HCT116 (cell line): ENCODE results near the gene SPTB. TPM values are rescaled to one million over a fixed set of nuclear protein-coding genes. Genes with fewer than 3 reads are reported as not detected.

ENCODE experiments used
- ATAC-seq: fragments of 200-7000 bp; cut with Tn5 transposase; 2 replicates; pipeline ENCODE4 v1.9.1; 2020; ENCODE audit warnings: mild to moderate bottlenecking, moderate library complexity
- BruUV-seq: library from RNA; stranded (reverse); fragments of 400-500 nt; replicated peaks from 2 replicates; lab custom pipeline; 2021; lab: Mats Ljungman, UMichigan
- CTCF ChIA-PET: fragments of 300-600 bp; sonication (Branson Sonifier 250); formaldehyde crosslinking; loops from one replicate; lab custom pipeline; 2021; ENCODE audit warnings: antibody characterized with exemption; lab: Charles Lee
- POLR2A ChIA-PET: fragments of 300-600, 350-600 bp; sonication (Branson Sonifier 250); formaldehyde crosslinking; loops from one replicate; lab custom pipeline; 2021; ENCODE audit warnings: antibody characterized with exemption; lab: Charles Lee
- RAD21 ChIA-PET, 2 experiments: fragments of 300-600 bp; sonication (Branson Sonifier 250); formaldehyde crosslinking; loops; one replicate each; lab custom pipeline; 2023; ENCODE audit warnings: low total read pairs in 2 of 2; ENCODE audit not compliant: uncharacterized antibody in 2 of 2, unreplicated experiment in 2 of 2, low non-redundant PET in 1 of 2; lab: Charles Lee
- DNase-seq: peaks from one replicate; pipeline ENCODE4 v3.0.0-alpha.2; 2010; ENCODE audit warnings: low read depth, low spot score
- H2AFZ ChIP-seq: fragments of 200-600 bp; shearing (Covaris generic), sonication (generic); 2 replicates; pipeline ENCODE4 v1.6.1; 2017; ENCODE audit warnings: low read depth, mixed run types, mixed read lengths, antibody characterized with exemption, low read length; ENCODE audit not compliant: poor library complexity, severe bottlenecking
- H3K27ac ChIP-seq: 2 replicates; pipeline ENCODE4 v1.5.1; 2012; ENCODE audit warnings: low read depth, low read length
- H3K27me3 ChIP-seq: fragments of 200-600 bp; sonication (generic); 2 replicates; pipeline ENCODE4 v1.6.1; 2016; ENCODE audit warnings: mixed run types, low read length, mixed read lengths; ENCODE audit not compliant: insufficient read depth
- H3K36me3 ChIP-seq, 2 experiments: fragments of 200-500 bp in 1 of 2; fragments of 200-600 bp in 1 of 2; sonication (Bioruptor generic) in 1 of 2; sonication (generic) in 1 of 2; 2 replicates each; pipeline versions ENCODE4 v1.5.1 to v1.6.1; 2014 to 2016; ENCODE audit warnings: low read length in 2 of 2, inconsistent platforms in 1 of 2, mixed read lengths in 1 of 2, mixed run types in 1 of 2; ENCODE audit not compliant: insufficient read depth in 2 of 2, control insufficient read depth in 1 of 2
- H3K4me1 ChIP-seq, 2 experiments: fragments of 200-600 bp in 1 of 2; sonication (generic) in 1 of 2; 2 replicates each; pipeline versions ENCODE4 v1.5.1 to v1.6.1; 2012 to 2017; ENCODE audit warnings: low read length in 2 of 2, inconsistent platforms in 1 of 2, mild to moderate bottlenecking in 1 of 2, mixed read lengths in 1 of 2, mixed run types in 1 of 2, moderate library complexity in 1 of 2; ENCODE audit not compliant: insufficient read depth in 2 of 2, control insufficient read depth in 1 of 2
- H3K4me2 ChIP-seq: fragments of 200-600 bp; sonication (generic); 2 replicates; pipeline ENCODE4 v1.6.1; 2017; ENCODE audit warnings: mixed run types, low read length, mixed read lengths
- H3K4me3 ChIP-seq, 2 experiments: fragments of 200-600 bp in 1 of 2; sonication (generic) in 1 of 2; replicated peaks in 1 of 2; 2 replicates each; pipeline ENCODE4 v1.5.1; 2011 to 2016; ENCODE audit warnings: low read length in 2 of 2, control low read depth in 1 of 2, low read depth in 1 of 2, mild to moderate bottlenecking in 1 of 2, mixed read lengths in 1 of 2, mixed run types in 1 of 2
- H3K79me2 ChIP-seq: fragments of 200-600 bp; sonication (generic); 2 replicates; pipeline ENCODE4 v1.6.1; 2017; ENCODE audit warnings: mild to moderate bottlenecking, mixed run types, low read length, moderate library complexity, mixed read lengths; ENCODE audit not compliant: insufficient read depth
- H3K9ac ChIP-seq: fragments of 200-600 bp; sonication (generic); 2 replicates; pipeline ENCODE4 v1.6.1; 2016; ENCODE audit warnings: low read length, mixed read lengths
- H3K9me2 ChIP-seq: fragments of 200-600 bp; sonication (generic), shearing (Covaris generic); 2 replicates; pipeline ENCODE4 v1.6.1; 2017; ENCODE audit warnings: mixed run types, mild to moderate bottlenecking, moderate library complexity; ENCODE audit not compliant: insufficient read depth
- H3K9me3 ChIP-seq, 2 experiments: fragments of 200-500 bp in 1 of 2; fragments of 200-600 bp in 1 of 2; sonication (Bioruptor generic) in 1 of 2; sonication (generic) in 1 of 2; 2 replicates each; pipeline ENCODE4 v1.6.1; 2014 to 2017; ENCODE audit warnings: low read length in 2 of 2, mixed read lengths in 2 of 2, inconsistent platforms in 1 of 2, low read depth in 1 of 2, mild to moderate bottlenecking in 1 of 2, mixed run types in 1 of 2, moderate library complexity in 1 of 2; ENCODE audit not compliant: control insufficient read depth in 1 of 2, insufficient read depth in 1 of 2
- H4K20me1 ChIP-seq: fragments of 200-600 bp; sonication (generic), shearing (Covaris generic); 2 replicates; pipeline ENCODE4 v1.6.1; 2017; ENCODE audit warnings: mixed run types, mild to moderate bottlenecking, moderate library complexity; ENCODE audit not compliant: insufficient read depth
- CBX3 ChIP-seq: IDR thresholded peaks from 2 replicates; pipeline ENCODE4 v1.6.1; 2012; ENCODE audit warnings: low read depth
- JUND ChIP-seq: IDR thresholded peaks from 2 replicates; pipeline ENCODE4 v1.6.1; 2012
- POLR2AphosphoS5 ChIP-seq: IDR thresholded peaks from 2 replicates; pipeline ENCODE4 v1.6.1; 2011; ENCODE audit warnings: mild to moderate bottlenecking, low read depth, low read length, moderate library complexity
- RAD21 ChIP-seq: IDR thresholded peaks from 2 replicates; pipeline ENCODE4 v1.6.1; 2012; ENCODE audit warnings: low read depth, mild to moderate bottlenecking
- SIN3A ChIP-seq: IDR thresholded peaks from 2 replicates; pipeline ENCODE4 v1.6.1; 2012; ENCODE audit warnings: low read depth
- SRF ChIP-seq: IDR thresholded peaks from 2 replicates; pipeline ENCODE4 v1.6.1; 2012; ENCODE audit warnings: low read depth
- TCF7L2 ChIP-seq: IDR thresholded peaks from 2 replicates; pipeline ENCODE4 v1.7.0; 2011; ENCODE audit warnings: borderline replicate concordance, inconsistent platforms; ENCODE audit not compliant: insufficient read depth, insufficient read length; ENCODE audit errors: extremely low read depth
- YY1 ChIP-seq: IDR thresholded peaks from 2 replicates; pipeline ENCODE4 v1.6.1; 2011; ENCODE audit warnings: low read length, low read depth, moderate library complexity, mild to moderate bottlenecking; ENCODE audit not compliant: insufficient replicate concordance; ENCODE audit errors: extremely low read depth
- ZFX ChIP-seq: fragments of 450-650 bp; IDR thresholded peaks from 2 replicates; pipeline ENCODE4 v1.6.1; 2017
- intact Hi-C: fragments of 100-400 bp; cut with micrococcal nuclease; formaldehyde crosslinking; loops from 2 replicates; pipeline ENCODE4 v1.10.0; 2022
- total RNA-seq: library from RNA; stranded (reverse); gene quantifications from one replicate; pipeline ENCODE4 v1.2.1, GENCODE V29; 2021; ENCODE audit not compliant: unreplicated experiment
- TF ChIP-seq, protein P1 (sequence below): IDR thresholded peaks from 2 replicates; pipeline ENCODE4 v1.6.1; 2011; ENCODE audit warnings: mild to moderate bottlenecking, low read length, moderate library complexity; ENCODE audit not compliant: insufficient replicate concordance; ENCODE audit errors: extremely low read depth
- TF ChIP-seq, protein P2 (sequence below): IDR thresholded peaks from 2 replicates; pipeline ENCODE4 v1.6.1; 2012; ENCODE audit warnings: low read depth

The SPTB gene
- total RNA-seq, 1 experiment from 2014 or later, result 4.2 TPM

DNA sequence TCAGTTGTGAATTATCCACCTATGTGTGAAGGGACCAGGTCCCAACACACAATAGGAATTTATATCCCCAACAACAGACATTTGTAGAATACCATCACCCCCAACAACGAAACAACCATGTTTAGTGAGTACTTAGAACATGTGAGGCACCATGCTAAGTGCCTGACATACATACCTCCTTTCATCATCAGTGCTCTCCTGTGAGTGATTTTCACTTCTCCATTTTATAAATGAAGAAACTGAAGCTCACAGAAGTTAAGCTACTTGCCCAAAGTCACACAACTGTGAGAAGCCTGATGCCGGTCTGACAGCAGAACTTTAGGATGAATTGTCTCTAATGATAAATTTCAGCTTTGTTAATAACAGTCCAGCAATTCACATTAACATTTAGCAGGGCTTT, 35.4 kb downstream of the SPTB start:
- Histone ChIP-seq H3K27ac (no peak overlapping the region), H4K20me1 (no peaks in the 10 kb centered on the region)
- no TSS peak for BruUV-seq

DNA sequence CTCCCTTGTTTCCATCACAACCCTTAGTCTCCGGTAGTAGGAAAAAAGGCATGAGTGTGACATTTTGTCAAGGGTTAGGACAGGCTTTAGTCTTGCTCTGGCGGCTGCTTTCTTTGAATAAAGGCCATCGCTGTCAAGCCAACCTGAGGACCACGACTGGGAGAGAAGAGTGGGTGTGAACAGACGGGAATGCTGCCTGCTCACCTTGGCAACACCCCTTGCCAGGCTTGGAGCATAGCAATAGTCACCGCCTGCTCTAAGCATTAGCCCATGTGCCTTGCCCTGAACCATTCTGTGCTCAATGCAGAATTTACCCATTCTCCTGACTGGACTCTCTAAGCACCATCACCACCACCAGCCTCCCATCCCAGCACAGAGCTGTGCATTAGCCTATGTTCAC, 36.2 kb downstream of the SPTB start:
- Histone ChIP-seq H3K4me1 (peaks cover 18 to 33% of the 10 kb centered on the region in 2 experiments), H2AFZ (no peak overlapping the region), H3K9me2 (no peaks in the 10 kb centered on the region), H3K36me3 (no peaks in the 10 kb centered on the region), H3K9me3 (no peaks in the 10 kb centered on the region), H3K27me3 (peaks cover 37% of the 10 kb centered on the region), H3K27ac (no peak overlapping the region), H3K79me2 (no peaks in the 10 kb centered on the region), H3K4me2 (no peak overlapping the region), H3K4me3 (no peak overlapping the region), H3K9ac (no peak overlapping the region), H4K20me1 (no peaks in the 10 kb centered on the region)
- no peak for DNase-seq
- ChIA-PET RAD21 (no interaction called here), POLR2A (no interaction called here), CTCF (no interaction called here)
- intact Hi-C loops, result no loop called here
- no TSS peak for BruUV-seq
- ATAC-seq, result no peak
- TF ChIP-seq ZFX (no peak), SIN3A (no peak), JUND (no peak), TCF7L2 (no peak), SRF (no peak), CBX3 (no peak), POLR2AphosphoS5 (no peak)
- TF ChIP-seq, protein P1, sequence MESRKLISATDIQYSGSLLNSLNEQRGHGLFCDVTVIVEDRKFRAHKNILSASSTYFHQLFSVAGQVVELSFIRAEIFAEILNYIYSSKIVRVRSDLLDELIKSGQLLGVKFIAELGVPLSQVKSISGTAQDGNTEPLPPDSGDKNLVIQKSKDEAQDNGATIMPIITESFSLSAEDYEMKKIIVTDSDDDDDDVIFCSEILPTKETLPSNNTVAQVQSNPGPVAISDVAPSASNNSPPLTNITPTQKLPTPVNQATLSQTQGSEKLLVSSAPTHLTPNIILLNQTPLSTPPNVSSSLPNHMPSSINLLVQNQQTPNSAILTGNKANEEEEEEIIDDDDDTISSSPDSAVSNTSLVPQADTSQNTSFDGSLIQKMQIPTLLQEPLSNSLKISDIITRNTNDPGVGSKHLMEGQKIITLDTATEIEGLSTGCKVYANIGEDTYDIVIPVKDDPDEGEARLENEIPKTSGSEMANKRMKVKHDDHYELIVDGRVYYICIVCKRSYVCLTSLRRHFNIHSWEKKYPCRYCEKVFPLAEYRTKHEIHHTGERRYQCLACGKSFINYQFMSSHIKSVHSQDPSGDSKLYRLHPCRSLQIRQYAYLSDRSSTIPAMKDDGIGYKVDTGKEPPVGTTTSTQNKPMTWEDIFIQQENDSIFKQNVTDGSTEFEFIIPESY, result no peak

More for the DNA sequence above, 35.4 kb downstream of the SPTB start:
- H3K4me1 ChIP-seq, result peaks cover 15 to 29% of the 10 kb centered on the region in 2 experiments
- no peaks in the 10 kb centered on the region for H3K9me3 ChIP-seq
- no peaks in the 10 kb centered on the region for H3K9me2 ChIP-seq
- no peaks in the 10 kb centered on the region for H3K36me3 ChIP-seq
- no peak overlapping the region for H3K4me3 ChIP-seq
- intact Hi-C loops, result no loop called here
- CTCF ChIA-PET, result no interaction called here
- no peak overlapping the region for H3K4me2 ChIP-seq
- RAD21 ChIA-PET, result no interaction called here
- ATAC-seq (no peak), DNase-seq (no peak)
- TF ChIP-seq JUND, result no peak
- TF ChIP-seq YY1, result no peak
- no peak for TF ChIP-seq SIN3A
- TF ChIP-seq RAD21, result no peak
- TF ChIP-seq CBX3, result no peak
- TF ChIP-seq, protein P2, sequence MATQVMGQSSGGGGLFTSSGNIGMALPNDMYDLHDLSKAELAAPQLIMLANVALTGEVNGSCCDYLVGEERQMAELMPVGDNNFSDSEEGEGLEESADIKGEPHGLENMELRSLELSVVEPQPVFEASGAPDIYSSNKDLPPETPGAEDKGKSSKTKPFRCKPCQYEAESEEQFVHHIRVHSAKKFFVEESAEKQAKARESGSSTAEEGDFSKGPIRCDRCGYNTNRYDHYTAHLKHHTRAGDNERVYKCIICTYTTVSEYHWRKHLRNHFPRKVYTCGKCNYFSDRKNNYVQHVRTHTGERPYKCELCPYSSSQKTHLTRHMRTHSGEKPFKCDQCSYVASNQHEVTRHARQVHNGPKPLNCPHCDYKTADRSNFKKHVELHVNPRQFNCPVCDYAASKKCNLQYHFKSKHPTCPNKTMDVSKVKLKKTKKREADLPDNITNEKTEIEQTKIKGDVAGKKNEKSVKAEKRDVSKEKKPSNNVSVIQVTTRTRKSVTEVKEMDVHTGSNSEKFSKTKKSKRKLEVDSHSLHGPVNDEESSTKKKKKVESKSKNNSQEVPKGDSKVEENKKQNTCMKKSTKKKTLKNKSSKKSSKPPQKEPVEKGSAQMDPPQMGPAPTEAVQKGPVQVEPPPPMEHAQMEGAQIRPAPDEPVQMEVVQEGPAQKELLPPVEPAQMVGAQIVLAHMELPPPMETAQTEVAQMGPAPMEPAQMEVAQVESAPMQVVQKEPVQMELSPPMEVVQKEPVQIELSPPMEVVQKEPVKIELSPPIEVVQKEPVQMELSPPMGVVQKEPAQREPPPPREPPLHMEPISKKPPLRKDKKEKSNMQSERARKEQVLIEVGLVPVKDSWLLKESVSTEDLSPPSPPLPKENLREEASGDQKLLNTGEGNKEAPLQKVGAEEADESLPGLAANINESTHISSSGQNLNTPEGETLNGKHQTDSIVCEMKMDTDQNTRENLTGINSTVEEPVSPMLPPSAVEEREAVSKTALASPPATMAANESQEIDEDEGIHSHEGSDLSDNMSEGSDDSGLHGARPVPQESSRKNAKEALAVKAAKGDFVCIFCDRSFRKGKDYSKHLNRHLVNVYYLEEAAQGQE, result no peak
- TF ChIP-seq, all 23 proteins: peak for 0
- H3K79me2 ChIP-seq, result no peaks in the 10 kb centered on the region
- POLR2A ChIA-PET, result no interaction called here
- H2AFZ ChIP-seq, result no peak overlapping the region
- H3K27me3 ChIP-seq, result peaks cover 37% of the 10 kb centered on the region
- H3K9ac ChIP-seq, result no peak overlapping the region
